GM21786 (cell line): ENCODE measurements around the gene CAMSAP2.
"Not testable (repeated sequence)": the region's sequence is repeated elsewhere in the genome, so short reads cannot be mapped to it uniquely, and the experiment has no call there.

ENCODE experiments used
- ATAC-seq: cut with Tn5 transposase; IDR thresholded peaks from one replicate; pipeline ENCODE4 v1.9.1; 2021; ENCODE audit not compliant: unreplicated experiment

Gene CAMSAP2

DNA sequence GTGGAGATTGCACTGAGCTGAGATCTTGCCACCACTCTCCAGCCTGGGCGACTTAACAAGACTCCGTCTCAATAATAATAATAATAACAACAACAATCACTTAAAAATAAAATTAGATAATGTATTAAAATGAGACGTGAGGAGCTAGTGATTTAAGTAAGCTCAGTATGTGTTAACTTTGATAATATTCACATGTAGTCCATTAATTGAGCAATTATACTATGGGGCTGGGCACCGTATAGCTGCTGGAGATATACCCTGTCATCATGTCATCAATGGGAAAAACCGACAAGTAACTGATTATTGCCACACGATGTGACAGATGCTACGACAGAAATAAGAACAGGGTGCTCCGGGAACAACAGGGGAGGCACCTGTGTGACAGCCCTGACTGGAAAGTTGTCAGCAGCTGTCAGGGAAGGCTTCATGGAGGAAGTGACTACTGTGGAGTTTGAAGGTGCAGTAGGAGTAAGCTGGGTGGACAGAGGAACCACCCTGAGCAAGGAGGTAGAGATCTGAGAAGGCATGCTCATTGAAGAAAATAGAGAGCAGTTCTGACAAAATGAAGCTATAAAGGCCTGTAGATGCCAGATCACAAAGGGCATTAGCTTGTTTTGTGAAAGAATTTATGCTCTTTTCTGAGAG is 924 bp upstream of the CAMSAP2 start:
- ATAC-seq = no peak

DNA sequence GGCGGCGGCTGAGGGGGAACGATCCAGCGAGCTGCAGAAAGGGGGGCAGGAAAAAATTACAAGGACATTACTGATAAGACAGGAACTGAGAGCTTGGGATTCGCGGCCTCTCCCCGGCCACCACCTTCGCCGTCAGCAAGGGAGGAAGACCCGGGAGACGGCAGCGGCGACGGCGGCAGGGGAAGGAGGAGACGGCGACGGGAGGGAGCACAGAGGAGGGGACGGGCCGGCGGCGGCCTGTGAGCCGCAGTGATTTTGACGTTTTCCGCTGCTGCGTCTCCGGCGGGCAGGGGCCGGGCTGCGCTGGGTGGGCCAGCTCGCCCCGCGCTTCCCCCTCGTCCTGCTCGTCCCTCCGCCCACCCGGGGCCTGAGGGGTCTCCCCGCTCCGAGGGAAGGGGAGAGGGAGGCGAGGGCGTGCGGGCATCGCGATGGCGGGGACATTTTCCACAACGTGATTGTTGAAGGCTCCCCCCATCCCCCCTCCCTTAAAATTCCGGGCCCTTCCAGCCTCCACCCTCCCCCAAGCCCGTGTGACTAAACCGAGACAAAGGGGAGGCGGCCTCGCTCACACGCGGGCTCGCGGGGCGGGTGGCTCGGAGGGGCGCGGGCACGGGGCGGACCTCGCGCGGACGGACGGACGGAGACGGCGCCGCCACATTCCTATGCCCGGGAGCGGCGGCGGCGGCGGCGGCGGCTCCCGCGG is 407 bp downstream of the CAMSAP2 start:
- peak; percentile 38 for ATAC-seq

DNA sequence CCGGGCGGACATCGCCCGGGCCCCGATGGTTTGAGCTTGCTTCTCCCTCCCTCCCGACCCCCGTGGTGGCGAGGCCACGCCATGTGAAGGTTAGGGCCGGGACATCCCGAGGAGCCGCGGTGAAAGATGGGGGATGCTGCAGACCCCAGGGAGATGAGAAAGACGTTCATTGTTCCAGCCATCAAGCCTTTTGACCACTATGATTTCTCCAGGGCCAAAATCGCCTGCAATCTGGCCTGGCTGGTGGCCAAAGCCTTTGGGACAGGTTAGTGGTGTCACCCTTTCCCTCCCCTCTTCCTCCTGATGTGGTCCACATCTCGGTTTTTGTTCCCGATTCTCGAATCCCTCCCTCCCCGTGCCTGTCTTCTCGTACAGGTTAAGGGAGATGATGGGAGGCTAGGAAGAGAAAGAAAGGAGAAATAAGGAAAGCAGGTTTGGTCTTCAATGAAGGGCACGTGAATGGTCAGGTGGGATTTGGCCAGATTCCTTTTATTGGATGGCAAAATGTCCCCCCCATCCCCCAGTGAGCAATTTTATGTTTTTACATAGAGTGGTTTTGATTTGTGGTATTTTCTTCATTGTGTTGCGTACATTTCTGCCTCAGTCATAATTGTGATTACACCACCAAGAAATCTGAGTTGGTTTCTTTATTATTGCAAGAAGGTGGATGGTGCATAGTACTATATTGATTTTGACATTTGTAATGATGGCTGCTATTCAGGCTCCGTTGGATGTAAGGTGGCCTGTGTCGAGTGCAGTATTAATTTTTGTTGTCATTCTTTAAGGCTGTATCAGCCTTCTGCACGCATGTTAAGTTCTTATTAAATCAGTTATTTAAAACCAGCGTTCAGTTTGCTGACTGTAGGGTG is 1.2 kb downstream of the CAMSAP2 start:
- peak; percentile 9 for ATAC-seq

DNA sequence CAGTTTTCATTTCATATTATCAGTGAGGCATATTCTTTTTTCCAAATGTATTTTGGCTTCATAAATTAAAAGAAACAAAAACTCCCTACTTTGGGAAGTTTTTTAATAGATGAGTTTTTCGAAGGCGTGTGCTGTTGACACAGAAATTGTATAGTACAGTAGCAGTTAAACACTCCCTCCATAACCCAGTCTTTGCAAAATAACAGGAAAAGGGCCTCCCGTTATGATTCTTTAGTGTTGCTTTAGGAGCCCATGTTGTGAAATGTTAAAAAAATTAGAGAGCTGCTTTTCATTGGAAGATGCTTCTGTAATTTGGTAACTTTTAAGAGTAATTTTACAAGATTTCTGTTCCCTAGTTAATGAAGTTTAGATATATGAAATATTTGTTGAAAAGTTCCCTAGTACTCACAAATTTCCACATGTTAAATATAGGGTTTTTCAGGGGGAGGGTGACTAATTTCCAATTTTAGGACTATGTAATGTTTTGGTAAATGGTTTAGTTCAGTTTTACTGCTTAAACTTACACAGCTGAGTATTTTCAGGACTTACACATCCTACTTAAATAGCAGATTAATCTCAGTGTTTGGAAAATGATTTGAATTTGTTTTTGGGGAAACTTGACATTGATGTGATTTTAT is 2.0 kb downstream of the CAMSAP2 start:
- no peak for ATAC-seq

DNA sequence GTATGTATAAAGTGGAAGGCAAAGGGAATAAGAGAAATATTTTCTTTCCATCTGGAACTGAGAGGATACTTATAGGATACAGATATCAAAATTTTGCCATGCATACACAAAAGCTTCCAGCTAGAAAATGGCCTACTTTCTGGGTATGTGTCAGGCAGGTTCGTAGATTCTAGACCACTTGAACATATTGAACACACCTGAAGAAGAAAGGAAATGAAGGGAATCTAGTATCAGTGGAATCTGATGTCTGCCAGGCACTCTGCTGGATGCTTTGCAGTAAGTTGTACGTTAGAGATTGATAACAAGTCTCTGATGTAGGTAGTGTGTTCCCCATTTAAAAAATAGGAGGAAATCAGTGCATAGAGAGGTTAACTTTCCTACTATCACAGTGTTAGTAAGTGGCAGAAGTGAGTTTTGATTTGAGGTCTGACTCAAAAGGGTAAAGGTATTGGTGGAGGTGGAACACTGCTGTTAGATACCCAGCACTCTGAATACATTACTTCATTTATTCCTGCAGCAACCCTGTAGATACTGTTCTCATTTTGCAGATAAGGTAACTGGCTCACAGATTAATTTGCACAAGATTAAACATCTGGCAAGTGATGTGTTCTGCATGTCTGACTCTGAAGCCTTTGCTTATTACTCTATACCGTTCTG is 3.0 kb downstream of the CAMSAP2 start:
- no peak for ATAC-seq

DNA sequence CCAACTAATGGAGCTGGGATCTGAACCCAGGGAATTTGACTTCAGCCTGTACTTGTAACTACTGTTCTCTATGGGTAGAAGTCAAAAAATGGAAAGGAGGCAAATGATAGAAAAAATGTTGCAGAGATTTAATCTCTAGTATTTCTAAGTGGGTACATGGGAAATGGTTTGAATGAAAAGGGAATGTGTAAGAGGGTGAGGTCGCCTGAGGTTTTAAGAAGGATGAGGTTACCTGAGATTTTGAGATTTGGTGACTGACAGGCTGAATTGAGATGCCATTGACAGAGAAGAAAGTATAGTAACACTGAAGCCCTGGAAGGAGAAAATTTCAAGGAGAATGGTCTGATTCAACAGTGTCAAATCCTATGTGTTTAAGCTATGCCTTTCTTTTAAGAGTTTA is 5.5 kb downstream of the CAMSAP2 start:
- no peak for ATAC-seq

DNA sequence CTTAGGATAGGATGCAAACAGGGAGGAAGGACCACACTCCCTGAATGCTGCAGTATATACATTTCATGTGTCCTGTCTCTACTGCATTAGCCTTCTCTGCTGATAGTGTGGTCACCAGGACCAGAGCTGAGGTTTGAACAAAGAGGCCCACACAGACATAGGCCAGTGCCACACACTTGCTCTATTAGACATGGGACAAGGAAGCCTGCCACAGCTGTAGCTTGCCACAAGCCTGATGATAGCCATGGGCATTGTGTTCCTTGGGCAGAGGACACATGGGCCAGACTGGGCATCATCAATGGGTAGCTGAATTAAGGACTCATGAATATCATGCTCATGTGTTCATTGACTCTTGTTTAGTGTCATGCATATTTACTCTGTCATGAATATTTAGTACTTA is 10.4 kb downstream of the CAMSAP2 start:
- no peak for ATAC-seq

DNA sequence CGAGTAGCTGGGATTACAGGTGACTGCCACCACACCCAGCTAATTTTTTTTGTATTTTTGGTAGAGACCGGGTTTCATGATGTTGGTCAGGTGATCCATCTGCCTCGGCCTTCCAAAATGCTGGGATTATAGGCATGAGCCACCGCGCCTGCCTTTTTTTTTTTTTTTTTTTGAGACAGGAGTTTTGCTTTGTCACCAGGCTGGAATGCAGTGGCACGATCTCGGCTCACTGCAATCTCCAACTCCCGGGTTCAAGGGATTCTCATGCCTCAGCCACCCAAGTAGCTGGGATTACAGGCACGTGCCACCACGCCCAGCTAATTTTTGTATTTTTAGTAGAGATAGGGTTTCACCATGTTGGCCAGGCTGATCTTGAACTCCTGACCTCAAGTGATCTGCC is 12.1 kb downstream of the CAMSAP2 start:
- ATAC-seq = not testable (repeated sequence)

DNA sequence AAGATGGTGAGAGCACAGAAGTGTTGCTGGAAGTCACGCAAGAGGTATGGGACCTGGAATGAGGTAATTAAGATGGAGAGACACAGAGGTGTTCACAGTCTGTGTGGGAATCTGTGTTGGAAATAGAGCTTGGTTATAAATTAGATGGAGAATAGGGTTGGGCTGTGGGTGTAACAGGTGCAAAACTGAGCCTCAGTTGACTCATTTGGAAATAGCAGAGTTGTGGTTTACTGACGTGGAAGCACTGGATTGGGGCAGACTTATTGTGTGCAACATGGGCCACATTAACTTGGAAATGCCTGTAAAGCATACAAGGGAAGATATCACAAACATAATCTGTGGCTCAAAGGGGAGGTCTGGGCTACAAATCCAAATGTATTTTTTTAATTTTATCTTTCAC is 13.0 kb downstream of the CAMSAP2 start:
- ATAC-seq = peak; percentile 52

DNA sequence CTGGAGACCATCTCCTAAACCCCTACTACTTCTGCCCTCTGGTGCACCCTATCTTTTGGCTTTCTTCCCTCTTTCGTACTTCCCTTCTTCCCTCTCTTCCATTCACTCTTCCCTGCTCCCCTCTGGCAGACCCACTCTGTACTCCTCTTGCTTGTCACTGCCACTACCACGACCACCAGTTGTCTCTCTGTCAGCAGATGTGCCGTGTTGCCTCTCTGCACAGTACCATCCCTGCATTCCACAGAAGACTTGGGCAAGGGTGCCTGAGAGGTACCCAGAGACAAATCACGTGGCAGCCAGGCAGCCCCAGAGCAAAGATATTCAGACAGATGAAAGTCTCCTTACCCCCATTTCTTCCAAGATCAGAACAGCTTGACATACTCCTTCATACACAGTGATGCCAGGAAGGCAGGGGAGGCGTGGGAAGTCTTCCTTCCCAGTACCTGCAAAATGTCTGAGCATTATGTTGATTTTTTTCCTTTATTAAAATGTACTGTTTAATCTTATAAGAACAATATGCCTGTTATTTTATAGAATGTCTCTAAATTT is 15.0 kb downstream of the CAMSAP2 start:
- ATAC-seq = no peak

DNA sequence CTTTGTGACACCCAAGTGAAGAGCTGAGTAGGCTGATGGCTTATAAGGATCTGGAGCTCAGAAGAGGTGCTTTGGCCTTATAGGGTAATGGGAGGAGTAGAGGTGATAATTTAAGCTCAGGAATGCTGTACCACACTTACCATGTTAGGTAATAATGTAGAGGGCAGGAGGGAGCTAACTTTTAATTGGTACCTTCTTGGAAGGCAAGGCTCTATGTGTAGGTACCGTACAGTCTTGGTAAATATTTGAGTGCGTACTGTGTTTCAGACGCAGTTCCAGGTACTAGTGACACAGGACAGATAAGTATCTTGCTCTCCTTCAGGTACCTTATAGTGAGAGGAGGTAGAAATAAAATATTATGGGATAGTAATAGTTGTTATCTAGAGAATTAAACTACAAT is 16.8 kb downstream of the CAMSAP2 start:
- ATAC-seq = no peak

DNA sequence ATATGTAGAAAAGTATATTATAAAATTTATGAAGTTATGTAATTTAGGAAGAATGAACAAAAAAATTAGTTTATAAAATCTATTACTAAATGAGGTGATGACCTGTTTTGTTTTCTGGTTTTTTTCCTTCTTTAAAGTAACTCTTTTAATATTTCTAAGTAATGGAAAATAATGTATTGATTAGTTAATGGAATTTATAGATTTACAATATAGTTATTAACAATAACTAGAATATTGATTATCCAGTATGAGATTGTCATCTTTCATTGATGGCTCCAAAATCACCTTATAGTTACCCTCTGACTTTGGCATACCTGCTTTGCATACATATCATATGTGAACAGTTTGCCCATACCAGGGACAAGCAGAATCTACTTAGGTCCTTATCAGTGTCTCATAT is 23.4 kb downstream of the CAMSAP2 start:
- ATAC-seq = no peak

DNA sequence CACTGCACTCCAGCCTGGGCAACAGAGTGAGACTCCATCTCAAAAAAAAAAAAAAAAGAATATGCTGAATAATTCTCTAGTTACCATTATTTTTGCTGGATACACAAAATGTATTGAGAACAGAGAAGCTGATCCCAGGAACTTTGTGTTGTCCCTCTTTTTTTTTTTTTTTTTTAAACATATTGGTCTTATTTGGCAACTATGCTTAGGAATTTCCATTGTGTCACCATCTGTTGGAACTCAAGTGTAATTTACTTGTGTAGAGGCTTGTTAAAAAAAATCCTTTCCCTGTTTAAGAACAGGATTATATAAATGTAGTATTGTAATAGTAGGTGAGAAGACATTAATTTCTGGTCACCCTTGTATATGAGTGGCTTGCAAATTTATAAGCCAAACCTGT is 28.6 kb downstream of the CAMSAP2 start:
- no peak for ATAC-seq

DNA sequence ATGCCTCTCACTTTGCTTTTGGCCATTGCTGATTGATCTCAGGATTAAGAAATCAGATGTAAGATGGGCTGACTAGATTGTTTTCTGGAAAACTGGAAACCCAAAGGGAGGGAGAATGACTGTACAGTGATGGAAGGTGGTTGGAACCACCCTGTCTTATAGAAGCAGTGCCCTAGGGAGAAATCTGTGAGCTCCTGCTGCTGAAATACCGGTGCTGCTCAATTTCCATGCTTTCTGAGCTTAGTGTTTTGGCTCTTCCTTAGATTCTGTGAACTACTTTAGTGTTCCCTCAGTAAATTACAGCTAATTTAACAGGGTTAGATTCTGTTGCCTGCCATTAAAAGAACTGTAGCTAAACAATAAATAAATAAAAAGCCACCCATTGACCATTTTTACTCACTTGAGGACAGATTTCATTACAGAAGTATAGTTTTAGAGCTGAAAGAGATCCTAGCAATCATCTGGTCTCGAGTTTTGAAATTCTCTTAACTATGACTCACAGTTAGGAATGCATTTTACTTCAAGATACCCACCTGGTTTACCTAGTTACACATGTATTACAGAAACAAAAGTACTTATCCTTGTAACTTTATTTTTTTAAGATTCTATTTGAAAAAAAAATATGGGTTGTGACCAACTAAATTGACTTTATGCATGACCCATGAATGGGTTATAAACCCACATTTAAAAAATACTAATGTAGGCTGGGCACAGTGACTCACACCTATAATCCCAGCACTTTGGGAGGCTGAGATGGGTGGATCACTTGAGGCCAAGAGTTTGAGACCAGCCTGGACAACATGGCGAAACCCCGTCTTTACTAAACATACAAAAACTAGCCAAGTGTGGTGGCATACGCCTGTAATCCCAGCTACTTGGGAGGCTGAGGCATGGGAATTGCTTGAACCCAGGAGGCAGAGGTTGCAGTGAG is 33.2 kb downstream of the CAMSAP2 start:
- no peak for ATAC-seq

DNA sequence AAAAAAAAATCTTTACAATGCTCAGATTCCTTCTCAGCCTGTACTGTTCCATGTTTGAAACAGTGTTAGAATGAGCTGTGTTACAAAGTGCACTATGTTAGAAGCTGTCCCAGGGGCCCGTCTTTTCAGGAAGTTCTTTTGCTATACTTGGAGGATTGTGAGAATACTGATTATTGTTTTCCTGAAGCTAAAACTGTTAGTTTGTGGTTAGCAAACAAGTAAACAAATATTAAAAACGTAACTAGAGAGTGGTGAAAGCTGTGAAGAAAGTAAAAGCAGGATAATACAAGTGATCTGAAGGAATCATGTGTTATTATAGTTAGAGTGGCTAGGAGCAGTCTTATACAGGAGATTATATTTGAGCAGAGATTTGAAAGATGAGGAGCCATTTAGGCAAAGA is 35.6 kb downstream of the CAMSAP2 start:
- peak; percentile 50 for ATAC-seq

DNA sequence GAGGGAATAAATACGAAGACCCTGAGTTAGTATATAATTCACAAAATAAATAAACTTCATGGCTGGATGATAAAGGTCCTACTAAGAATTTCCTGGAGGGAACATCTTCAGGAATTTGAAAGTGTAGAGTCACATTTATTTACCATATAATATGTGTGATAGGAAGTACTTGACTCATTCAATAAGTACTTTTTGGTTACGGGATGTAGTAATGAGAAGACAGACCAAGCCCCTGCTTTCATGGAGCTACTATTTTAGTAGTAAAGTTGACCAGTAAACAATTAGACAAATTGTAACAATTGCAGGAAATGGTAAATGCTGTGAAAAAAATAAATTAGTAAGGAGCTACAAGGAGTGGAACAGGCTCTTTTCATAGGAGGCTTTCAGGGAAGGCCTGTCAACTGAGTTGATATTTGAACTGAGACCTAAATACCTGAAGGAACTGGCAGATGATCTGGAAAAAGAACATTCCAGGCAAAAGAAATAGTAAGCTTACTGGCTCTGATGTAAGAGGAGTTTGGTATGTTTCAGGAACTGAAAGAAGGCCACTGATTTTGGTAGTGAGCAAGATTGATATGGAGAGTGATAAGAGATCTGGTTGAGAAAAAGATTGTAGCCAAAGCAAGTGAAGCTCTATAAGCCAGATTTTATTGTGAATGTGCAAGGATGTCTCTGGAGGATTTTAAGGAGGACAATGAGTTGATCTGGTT is 36.2 kb downstream of the CAMSAP2 start:
- ATAC-seq = no peak

DNA sequence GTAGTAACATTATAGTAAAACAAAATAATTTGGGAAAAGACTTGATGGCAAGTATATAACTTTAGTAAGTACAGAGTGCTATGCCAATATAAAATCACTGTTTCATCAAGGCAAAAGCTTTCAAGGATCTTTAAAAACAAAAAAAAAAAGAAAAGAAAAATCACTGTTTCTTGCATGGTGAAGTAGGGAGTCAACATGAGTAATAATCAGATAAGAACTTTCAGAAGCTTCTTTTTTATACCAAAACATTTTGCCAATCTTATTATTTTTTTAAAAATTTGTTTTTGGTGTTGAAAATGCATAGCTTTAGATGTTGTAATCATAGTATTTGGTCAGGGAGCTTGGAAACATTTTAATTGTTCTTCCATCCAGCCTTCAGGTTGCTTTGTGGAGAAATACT is 37.2 kb downstream of the CAMSAP2 start:
- ATAC-seq = no peak

DNA sequence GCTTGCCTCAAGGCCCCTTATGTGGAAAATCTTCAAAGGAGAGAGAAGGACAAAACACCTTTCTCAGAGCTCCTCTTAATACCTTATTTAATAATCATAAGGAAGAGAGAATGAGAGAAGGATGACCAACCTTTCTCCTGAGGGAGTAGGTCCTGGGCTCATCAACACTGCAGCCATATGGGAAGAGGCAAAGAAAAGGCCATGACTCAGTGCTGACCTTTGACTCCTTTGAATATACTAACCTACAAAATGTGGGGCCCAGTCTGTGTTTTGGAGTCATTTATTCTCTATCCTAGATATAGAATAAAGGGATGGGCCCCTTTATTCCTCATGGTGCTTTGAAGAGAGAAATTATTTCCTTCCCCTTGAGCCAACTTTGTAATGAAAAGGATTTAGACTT is 38.3 kb downstream of the CAMSAP2 start:
- ATAC-seq = no peak

DNA sequence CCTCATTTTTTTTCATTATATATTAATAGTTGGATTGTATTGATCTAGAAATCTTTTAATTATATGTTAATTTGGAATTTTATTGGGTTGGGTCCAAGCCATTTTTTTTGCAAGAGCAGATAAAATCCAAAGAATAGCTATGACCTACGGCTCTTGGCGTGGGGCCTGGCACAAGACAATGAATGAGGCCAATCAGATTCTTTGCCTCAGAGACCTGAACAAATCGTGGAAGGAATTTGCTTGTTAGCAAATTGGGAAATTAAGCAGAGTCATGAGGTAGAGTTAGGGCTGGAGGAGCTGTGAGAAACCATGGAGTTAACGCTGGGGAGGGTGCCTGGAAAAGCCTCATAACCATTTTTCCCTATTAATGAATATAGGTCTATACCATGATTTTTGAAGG is 40.1 kb downstream of the CAMSAP2 start:
- ATAC-seq = no peak
